Astrocyte (in vitro differentiated cells and primary cell): ENCODE measurements around the gene MAPKAPK5.

Experiments used
- EZH2 ChIP-seq: IDR thresholded peaks from 2 replicates; pipeline ENCODE4 v1.6.1; 2012; ENCODE audit warnings: mild to moderate bottlenecking, low read length, inconsistent platforms; ENCODE audit not compliant: insufficient read depth
- TF ChIP-seq, protein P1 (sequence below): IDR thresholded peaks from 2 replicates; pipeline ENCODE4 v1.5.1; 2011; ENCODE audit warnings: low read depth, mild to moderate bottlenecking, inconsistent platforms, low read length, moderate library complexity; ENCODE audit not compliant: insufficient read depth

DNA sequence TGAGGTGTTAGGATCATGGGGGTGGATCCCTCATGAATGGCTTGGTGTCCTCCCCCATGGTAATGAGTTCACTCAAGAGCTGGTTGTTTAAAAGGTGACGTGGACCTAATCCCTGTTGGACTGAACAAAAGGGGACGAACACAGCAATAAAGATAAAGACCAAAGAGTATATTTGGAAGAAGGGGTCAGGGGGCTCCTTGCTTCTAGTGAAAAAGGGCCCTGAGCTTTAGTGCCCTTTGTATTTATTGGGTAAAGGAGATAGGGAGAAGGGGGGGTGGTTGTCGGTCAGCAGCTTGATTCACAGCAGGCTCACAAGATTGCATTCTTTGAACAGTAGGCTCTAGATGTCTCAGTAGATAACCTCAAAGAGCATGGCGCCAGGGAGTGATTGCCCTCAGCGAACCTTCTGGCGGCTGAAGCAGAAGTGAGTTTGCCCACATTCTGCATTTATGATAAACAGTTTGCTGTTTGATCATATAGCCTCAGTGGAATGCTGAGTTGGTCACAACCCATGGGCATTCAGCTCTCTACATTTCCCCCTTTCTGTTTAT, 25.9 kb upstream of the MAPKAPK5 start:
- TF ChIP-seq, protein P1, sequence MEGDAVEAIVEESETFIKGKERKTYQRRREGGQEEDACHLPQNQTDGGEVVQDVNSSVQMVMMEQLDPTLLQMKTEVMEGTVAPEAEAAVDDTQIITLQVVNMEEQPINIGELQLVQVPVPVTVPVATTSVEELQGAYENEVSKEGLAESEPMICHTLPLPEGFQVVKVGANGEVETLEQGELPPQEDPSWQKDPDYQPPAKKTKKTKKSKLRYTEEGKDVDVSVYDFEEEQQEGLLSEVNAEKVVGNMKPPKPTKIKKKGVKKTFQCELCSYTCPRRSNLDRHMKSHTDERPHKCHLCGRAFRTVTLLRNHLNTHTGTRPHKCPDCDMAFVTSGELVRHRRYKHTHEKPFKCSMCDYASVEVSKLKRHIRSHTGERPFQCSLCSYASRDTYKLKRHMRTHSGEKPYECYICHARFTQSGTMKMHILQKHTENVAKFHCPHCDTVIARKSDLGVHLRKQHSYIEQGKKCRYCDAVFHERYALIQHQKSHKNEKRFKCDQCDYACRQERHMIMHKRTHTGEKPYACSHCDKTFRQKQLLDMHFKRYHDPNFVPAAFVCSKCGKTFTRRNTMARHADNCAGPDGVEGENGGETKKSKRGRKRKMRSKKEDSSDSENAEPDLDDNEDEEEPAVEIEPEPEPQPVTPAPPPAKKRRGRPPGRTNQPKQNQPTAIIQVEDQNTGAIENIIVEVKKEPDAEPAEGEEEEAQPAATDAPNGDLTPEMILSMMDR: no peak
- TF ChIP-seq EZH2: no peak
